ENCODE results near the gene EHHADH. TPM values are rescaled to one million over a fixed set of nuclear protein-coding genes. Genes with fewer than 3 reads are reported as not detected.

Gene EHHADH
- total and polyA plus RNA-seq, 4 donors, result 2.8 to 11.1 (median 6.3) TPM

DNA sequence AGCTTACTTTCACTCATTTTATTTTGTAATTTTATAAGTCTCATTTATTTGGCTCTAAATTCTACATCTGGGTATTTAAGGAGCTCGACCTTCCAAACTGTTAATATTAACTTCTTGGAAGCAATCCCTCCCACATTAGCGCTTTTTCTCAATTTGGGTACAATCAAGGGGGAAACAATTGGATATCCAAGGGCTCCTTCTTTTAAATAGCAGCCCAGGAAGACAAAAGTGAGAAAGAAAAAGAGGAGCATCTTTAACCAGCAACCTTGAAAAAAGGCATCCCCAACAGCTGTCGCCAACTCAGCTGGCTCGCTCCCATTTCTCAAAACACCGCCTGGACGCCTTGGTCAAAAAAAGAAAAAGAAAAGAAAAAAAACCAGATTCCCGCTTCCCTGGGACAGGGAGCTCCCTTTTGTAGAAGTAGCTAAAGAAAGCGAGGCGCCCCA is 101.9 kb downstream of the EHHADH start:
- peak overlapping the region in 1 of 2 donors; percentile 13 for H3K27ac ChIP-seq (ENCODE audit: low read depth in 1 of 2, low read length in 1 of 2)
- ATAC-seq (ENCODE audit: insufficient read depth, low FRiP score), result no peak
- H3K4me1 ChIP-seq (ENCODE audit: control insufficient read depth in 5 of 5, insufficient read depth in 5 of 5, low read length in 5 of 5), result peaks cover 0 to 21% (median 7%) of the 10 kb centered on the region in 5 donors
- H3K36me3 ChIP-seq (ENCODE audit: control insufficient read depth in 4 of 4, insufficient read depth in 4 of 4, low read length in 4 of 4), result no peaks in the 10 kb centered on the region
- WGBS, 2 donors, result 8 to 11% methylated on average over 9 of the region's 9 CpGs
- TF ChIP-seq, protein P1, sequence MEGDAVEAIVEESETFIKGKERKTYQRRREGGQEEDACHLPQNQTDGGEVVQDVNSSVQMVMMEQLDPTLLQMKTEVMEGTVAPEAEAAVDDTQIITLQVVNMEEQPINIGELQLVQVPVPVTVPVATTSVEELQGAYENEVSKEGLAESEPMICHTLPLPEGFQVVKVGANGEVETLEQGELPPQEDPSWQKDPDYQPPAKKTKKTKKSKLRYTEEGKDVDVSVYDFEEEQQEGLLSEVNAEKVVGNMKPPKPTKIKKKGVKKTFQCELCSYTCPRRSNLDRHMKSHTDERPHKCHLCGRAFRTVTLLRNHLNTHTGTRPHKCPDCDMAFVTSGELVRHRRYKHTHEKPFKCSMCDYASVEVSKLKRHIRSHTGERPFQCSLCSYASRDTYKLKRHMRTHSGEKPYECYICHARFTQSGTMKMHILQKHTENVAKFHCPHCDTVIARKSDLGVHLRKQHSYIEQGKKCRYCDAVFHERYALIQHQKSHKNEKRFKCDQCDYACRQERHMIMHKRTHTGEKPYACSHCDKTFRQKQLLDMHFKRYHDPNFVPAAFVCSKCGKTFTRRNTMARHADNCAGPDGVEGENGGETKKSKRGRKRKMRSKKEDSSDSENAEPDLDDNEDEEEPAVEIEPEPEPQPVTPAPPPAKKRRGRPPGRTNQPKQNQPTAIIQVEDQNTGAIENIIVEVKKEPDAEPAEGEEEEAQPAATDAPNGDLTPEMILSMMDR (IDR thresholded peaks at IDR 0.05; ENCODE audit: control extremely low read depth, extremely low read depth), result no peak
- peak in 1 of 3 donors; percentile 75 for DNase-seq
- peaks cover 0 to 23% (median 8%) of the 10 kb centered on the region in 3 donors for H3K27me3 ChIP-seq (ENCODE audit: control insufficient read depth in 3 of 3, insufficient read depth in 3 of 3, low read length in 2 of 3)
- H3K4me3 ChIP-seq, result peak overlapping the region; percentile 60
- peak overlapping the region in 1 of 2 donors; percentile 52 for H3K9ac ChIP-seq (ENCODE audit: insufficient read depth in 1 of 2, low read length in 2 of 2)
- no peaks in the 10 kb centered on the region for H3K9me3 ChIP-seq (ENCODE audit: control insufficient read depth in 4 of 4, insufficient read depth in 3 of 4, low read length in 3 of 4)

DNA sequence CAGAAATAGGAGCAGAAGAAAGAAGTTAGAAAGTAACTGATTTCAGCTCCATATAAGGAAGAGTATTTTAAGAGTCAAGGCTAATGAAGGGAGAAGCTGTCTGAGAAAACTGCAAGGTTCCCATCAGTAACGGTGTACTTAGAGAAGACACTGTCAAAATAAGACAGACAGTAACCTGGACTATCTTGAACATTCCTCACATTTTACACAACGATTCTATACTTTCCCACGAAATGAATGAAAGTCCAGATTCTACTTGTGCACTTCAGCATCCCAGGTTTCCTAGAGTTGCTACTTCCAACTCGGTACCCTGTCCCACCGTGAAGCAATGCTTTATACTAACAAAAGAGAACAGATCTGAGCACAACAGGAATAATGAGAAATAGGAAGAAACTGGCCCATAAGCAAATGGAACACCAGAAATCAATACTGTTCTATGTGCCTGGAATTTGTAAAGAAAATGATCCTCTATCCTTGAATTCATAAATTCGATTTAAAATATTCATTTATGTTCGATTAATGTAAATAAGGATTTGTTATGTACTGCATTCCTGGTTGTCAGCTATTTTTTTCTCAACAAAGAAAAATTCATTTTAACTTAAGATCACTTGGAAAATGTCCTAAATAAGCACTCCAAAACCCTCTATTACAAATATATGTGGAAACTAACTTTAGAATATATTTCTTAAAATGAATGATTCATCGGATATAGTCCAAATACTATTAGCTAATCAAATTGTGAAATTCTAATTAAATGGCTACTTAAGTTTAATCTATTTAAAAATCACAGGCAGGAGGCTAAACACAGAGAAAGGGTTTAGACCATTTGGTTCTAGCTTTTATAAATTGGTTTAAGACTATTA is 102.5 kb downstream of the EHHADH start:
- 71 to 73% methylated on average over 8 of the region's 8 CpGs for WGBS, 2 donors
- DNase-seq (peak in 1 of 3 donors; percentile 13), ATAC-seq (ENCODE audit: insufficient read depth, low FRiP score) (no peak)
- Histone ChIP-seq H3K9me3 (ENCODE audit: control insufficient read depth in 4 of 4, insufficient read depth in 3 of 4, low read length in 3 of 4) (no peaks in the 10 kb centered on the region), H3K4me1 (ENCODE audit: control insufficient read depth in 5 of 5, insufficient read depth in 5 of 5, low read length in 5 of 5) (peaks cover 0 to 21% (median 7%) of the 10 kb centered on the region in 5 donors), H3K9ac (ENCODE audit: insufficient read depth in 1 of 2, low read length in 2 of 2) (peak overlapping the region in 1 of 2 donors; percentile 52), H3K27me3 (ENCODE audit: control insufficient read depth in 3 of 3, insufficient read depth in 3 of 3, low read length in 2 of 3) (peaks cover 0 to 23% (median 8%) of the 10 kb centered on the region in 3 donors), H3K4me3 (no peak overlapping the region), H3K36me3 (ENCODE audit: control insufficient read depth in 4 of 4, insufficient read depth in 4 of 4, low read length in 4 of 4) (no peaks in the 10 kb centered on the region), H3K27ac (ENCODE audit: low read depth in 1 of 2, low read length in 1 of 2) (no peak overlapping the region)
- TF ChIP-seq, protein P1 (IDR thresholded peaks at IDR 0.05; ENCODE audit: control extremely low read depth, extremely low read depth), result no peak

DNA sequence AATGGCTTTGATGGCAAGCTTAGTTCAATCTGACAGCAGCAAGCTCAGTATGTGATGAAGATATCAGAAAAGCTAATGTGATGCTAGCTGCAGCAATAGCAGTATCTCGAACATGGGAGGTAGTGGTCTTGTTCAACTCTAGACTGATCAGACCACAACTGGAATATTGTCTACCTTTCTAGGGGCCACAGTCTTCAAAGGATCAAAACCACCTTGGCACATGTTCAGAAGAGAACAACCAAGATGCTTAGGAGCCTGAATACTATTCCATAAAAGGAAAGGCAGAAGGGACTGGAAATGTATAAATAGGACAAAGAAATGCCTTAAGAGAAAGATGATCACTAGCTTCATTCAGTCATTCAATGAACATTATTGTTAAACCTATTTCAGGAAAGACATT is 103.3 kb downstream of the EHHADH start:
- Histone ChIP-seq H3K4me1 (ENCODE audit: control insufficient read depth in 5 of 5, insufficient read depth in 5 of 5, low read length in 5 of 5) (peaks cover 0 to 21% (median 7%) of the 10 kb centered on the region in 5 donors), H3K9me3 (ENCODE audit: control insufficient read depth in 4 of 4, insufficient read depth in 3 of 4, low read length in 3 of 4) (no peaks in the 10 kb centered on the region), H3K4me3 (no peak overlapping the region), H3K36me3 (ENCODE audit: control insufficient read depth in 4 of 4, insufficient read depth in 4 of 4, low read length in 4 of 4) (no peaks in the 10 kb centered on the region), H3K9ac (ENCODE audit: insufficient read depth in 1 of 2, low read length in 2 of 2) (no peak overlapping the region), H3K27ac (ENCODE audit: low read depth in 1 of 2, low read length in 1 of 2) (no peak overlapping the region), H3K27me3 (ENCODE audit: control insufficient read depth in 3 of 3, insufficient read depth in 3 of 3, low read length in 2 of 3) (peaks cover 0 to 23% (median 8%) of the 10 kb centered on the region in 3 donors)
- WGBS, 2 donors, result 88 to 100% methylated on average over 1 of the region's 1 CpG
- DNase-seq (no peak), ATAC-seq (ENCODE audit: insufficient read depth, low FRiP score) (no peak)
- TF ChIP-seq, protein P1 (IDR thresholded peaks at IDR 0.05; ENCODE audit: control extremely low read depth, extremely low read depth), result no peak

Measured in lung (tissue), 12 donors.